ENCODE data around the gene UNC50.
"Not testable (repeated sequence)": the region's sequence is repeated elsewhere in the genome, so short reads cannot be mapped to it uniquely, and the experiment has no call there.

UNC50 gene

DNA sequence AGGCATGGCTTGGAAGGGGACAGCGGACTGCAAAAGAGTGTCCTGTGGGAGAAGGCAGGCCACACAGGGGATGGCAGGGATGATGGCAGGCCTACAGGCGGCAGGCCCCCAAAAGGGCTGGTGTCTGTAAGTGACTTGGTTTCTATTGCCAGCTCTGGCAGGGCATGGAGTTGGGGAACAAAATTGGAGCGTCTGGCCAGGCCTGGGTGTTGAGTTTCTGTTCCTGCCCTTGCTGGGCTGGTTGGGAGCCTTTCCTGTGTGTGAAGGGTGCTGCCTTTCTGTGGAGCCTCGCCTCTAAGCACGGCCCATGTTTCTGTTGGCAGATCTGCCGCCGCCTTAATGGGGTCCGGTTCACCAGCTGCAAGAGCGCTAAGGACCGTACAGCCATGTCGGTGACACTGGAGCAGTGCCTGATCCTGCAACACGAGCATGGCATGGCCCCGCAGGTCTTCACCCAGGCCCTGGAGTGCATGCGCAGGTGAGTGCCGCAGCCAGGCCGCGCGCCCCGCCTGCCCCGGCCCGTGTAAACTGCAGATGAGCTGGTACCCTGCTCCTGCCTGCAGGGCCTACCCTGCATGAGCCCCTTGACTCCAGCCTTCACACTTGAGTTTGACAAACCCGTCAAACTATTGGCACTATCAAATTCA is 31.6 kb upstream of the UNC50 start:
- no peak for DNase-seq (ENCODE audit: low read depth, low spot score)

DNA sequence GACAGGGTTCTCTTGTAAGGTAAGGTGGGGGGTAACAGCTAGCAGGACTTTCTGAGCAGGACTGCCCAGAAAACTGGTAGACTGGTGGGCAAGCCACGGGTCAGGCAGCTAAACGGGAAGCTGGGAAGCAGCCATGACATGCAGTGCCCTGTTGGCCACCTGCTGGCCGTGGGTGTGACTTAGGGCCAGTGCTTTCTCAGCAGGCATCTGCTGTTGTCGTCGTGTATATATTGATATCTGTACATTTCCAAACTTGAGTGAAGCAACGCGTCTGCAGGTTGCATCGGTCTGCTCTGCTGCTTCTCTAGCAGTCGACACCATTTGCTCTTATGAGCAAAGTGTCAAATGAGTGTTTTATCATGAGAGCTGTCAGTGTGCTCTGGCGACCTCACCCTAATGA is 31.1 kb upstream of the UNC50 start:
- DNase-seq (ENCODE audit: low read depth, low spot score) = no peak

DNA sequence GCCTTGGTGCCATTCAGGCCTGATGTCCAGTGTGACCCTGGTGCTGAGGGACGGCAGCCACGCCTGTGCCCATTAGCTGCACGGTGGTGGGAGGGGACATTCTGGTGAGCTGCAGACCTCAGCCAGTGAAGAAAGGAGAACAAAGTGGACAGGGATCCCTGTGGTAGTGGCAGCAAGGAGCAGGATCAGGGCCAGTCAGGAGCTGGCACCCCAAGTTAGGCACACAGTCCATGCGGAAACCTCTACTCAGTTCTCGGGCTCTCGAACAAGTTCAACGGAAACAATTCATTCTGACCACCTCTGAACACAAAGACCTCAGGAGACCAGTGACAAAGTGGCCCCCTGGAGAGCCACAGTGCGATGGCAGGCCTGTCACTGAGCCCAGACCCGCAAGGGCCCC is 30.2 kb upstream of the UNC50 start:
- DNase-seq (ENCODE audit: low read depth, low spot score) = no peak

DNA sequence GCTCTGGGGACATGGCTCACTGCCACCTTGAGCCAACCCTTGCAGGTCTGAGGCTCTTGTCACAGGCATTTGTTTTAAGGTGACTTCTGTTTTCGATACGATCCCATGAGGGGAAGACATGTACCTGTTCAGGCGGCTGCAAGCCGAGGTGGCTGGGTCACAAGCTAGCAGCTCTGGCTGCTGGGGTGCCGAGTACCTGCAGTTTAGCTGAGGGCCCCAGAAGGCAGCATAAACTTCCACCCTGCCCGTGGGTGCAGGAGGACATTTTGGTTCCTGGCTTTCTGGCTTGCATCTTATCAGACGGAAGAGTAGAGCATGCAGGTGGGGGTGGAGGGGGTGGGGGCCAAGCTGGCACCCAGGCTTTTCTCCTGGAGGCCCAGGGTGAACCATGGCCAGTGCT is 28.5 kb upstream of the UNC50 start:
- DNase-seq (ENCODE audit: low read depth, low spot score) = no peak

DNA sequence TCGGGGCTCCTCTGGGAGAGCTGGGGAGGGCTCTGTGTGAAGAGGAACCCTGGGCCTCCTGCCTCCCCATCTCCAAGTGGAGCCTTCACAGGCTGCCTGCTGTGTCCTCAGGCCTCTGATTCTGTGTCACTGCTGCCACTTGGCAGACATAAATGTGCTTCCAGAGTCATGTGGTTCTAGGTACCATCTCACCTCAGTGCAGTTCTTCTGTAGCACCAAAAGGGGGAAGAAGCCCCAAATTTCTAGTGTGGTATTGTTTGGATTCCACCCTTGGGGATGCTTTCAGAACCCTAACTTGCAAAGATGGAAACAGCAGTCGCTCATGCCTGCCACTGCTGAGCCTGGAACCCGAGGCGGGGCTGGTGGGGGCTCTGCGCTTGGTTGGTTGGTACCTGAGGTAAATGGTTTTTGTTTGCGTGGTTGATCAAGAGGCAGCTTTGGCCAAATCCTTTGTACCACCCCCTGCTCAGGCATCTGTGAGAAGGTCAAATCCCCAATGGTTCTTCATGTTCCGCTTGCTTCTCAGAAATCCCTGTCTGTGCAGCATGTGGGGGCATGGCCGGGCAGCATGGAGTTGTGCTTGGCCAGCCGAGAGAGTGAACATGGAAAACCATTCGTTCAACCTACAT is 27.6 kb upstream of the UNC50 start:
- DNase-seq (ENCODE audit: low read depth, low spot score) = no peak

DNA sequence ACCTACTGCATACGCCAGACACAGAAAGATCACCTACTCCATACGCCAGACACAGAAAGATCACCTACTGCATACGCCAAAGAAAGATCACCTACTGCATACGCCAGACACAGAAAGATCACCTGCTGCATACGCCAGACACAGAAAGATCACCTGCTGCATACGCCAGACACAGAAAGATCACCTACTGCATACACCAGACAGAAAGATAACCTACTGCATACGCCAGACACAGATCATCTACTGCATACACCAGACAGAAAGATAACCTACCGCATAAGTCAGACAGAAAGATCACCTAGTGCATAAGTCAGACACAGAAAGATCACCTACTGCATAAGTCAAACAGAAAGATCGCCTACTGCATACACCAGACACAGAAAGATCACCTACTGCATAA is 25.9 kb upstream of the UNC50 start:
- DNase-seq (ENCODE audit: low read depth, low spot score) = no peak

DNA sequence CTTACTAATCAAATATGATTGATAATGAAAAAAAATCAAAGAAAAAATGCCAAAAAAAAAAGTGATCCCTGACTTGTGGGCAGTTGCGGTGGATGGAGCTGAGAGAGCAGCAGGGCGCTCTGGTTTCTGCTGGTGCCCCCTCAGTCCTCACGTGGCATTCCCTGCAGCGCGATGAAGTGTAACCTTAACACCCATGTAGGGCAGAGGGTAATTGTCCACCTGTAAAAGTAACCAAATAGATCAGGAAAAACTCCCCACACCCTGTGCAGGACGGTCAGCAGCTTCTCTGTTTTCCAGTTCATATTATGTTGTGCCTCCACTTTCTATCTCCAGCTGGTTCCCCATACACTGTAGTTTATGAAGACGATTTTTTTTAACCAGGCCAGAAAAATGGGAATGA is 25.1 kb upstream of the UNC50 start:
- no peak for DNase-seq (ENCODE audit: low read depth, low spot score)

DNA sequence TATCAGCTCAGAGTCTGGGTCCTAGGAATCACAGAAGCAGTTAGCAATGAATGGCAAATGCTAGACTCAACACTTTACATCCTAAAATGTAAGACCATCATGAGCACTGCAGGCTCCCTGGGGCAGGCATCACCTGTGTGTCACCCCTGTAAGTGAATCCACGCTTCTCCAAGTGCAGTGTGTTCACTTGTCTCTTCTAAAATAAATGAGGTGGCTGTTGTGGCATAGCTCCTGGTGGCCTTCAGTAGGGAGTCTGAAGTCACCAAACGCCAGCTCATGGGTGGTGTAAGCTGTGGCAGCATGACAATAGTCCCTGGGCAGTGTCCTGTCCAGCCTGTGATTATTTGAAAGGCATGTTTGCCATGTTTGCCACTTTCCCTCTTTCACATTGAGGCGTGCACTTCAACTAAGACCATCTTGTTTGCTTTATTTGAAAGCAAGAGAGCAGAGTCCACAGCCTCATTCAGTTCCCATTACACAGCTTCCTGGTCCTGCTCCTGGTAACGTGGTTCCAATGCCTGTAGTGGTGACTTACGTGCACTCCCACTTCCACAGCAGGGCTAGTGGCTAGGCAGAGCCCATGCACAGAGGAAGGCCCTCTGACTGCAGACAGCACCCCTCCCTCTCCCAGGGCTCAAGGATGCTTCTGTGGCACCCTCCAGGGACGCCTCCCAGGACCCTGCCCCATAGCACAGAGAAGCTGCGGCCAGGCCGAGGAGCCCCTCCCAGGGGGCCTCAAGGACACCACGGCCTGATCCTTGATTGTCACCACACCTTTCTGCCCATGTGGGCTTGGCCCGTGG is 24.4 kb upstream of the UNC50 start:
- DNase-seq (ENCODE audit: low read depth, low spot score) = no peak

DNA sequence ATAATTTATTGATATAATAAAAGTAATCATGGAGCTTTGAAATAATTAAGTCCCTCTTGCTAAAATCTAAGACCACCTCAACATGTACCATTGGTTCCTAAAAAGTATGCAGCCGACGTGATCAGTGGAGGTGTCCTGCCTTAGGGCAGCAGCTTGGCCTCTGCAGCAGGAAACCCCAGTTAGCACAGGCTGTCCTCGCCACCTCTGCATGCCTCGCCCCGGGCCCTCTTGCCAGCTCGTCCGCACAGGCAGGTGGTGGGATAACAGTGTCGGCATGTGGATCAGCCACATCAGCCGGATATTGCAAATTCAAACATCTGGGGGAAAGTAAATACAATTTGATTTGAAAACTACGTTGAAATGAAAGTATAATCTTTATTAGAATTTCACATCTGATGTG is 23.0 kb upstream of the UNC50 start:
- no peak for DNase-seq (ENCODE audit: low read depth, low spot score)

DNA sequence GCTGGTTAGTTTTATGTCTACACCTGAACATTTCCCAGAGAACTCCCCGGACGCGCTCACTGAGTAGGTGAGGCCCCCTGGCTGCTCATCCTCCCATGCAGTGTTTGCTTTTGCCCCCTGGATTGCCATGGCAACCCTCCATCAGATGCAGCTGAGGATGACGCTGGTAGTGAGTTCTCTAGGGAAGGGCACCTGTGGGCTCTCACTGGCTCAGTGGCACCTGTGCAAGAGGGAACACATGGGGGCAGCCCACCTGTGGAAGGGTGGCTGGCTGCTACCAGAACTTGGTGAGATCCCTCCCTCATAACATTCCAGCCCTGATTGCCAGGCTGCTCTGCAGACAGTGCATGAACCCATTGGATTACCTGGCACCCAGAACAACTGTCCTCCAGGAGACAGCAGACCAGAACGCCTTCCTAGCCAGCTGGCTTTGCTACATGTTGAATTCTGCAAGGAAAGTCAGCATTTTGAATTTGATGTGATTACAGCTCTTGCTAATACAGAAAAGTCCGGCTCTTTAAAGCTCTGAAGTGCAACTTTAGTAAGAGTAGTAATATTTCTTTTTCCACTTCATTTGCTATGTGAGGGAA is 21.7 kb upstream of the UNC50 start:
- no peak for DNase-seq (ENCODE audit: low read depth, low spot score)

DNA sequence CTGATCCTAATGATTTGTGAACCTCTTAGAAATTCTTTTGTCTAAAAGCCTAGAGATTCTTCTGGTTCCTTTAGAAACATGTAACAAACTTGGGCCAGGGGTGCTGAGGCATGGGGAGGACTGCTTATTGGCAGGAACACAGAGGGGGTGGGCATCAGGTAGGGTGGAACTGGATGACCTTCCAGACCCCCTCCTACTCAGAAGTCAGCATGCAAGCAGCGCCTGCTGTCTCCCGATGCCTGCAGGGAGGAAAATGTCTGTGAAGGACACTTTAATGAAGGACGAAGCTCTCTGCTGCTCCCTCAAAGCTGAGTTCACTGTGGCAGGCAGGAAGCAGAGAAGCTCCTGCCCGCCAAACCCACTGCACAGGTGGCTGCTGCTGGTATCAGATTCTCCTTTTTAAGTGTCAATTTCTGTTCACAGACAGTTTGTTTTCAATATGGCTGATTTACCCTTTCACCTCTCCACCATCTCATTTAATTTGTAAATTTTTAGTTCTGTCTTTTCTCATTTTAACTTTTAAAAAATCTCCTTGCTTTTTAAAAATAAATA is 19.4 kb upstream of the UNC50 start:
- no peak for DNase-seq (ENCODE audit: low read depth, low spot score)

DNA sequence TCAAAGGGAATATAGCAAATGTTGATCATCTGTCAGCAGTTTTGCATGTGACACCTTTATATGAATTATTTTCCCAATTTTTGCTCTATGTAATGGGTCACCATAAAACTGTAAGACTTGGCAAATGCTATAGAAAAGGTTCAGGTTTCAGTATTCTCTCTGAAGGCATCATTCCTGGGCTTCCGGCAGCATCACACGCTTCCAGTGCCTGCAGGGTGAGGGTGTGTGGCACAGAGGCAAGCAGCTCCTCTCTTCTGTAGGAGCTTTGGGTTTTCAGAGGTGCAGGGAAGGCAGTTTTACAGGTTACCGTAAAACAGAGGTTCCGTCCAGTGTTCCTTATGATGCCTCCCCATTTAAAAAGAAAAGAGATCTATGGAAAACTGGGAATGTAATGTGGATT is 18.9 kb upstream of the UNC50 start:
- no peak for DNase-seq (ENCODE audit: low read depth, low spot score)

DNA sequence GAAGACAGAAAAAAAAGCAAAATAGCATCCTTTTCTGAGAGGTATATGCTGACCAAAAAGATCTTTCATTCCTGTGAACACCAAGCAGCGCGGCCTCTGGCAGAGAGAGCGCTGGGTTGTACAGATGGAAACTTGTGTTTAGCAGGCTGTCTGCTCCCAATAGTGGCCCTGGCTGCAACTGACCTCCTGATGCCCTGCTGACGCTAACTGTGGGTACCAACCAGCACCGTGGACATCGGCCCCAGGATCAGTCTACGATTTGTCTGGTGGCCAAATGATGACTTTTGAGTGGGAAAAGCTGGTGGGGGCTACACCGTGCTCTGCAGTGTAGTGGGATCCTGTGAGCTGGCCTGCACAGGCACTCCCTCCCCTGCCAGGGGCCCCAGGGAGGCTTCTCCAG is 15.8 kb upstream of the UNC50 start:
- no peak for DNase-seq (ENCODE audit: low read depth, low spot score)

DNA sequence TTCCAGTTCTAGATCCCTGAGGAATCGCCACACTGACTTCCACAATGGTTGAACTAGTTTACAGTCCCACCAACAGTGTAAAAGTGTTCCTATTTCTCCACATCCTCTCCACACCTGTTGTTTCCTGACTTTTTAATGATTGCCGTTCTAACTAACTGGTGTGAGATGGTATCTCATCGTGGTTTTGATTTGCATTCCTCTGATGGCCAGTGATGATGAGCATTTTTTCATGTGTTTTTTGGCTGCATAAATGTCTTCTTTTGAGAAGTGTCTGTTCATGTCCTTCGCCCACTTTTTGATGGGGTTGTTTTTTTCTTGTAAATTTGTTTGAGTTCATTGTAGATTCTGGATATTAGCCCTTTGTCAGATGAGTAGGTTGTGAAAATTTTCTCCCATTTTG is 13.7 kb upstream of the UNC50 start:
- DNase-seq (ENCODE audit: low read depth, low spot score) = not testable (repeated sequence)

DNA sequence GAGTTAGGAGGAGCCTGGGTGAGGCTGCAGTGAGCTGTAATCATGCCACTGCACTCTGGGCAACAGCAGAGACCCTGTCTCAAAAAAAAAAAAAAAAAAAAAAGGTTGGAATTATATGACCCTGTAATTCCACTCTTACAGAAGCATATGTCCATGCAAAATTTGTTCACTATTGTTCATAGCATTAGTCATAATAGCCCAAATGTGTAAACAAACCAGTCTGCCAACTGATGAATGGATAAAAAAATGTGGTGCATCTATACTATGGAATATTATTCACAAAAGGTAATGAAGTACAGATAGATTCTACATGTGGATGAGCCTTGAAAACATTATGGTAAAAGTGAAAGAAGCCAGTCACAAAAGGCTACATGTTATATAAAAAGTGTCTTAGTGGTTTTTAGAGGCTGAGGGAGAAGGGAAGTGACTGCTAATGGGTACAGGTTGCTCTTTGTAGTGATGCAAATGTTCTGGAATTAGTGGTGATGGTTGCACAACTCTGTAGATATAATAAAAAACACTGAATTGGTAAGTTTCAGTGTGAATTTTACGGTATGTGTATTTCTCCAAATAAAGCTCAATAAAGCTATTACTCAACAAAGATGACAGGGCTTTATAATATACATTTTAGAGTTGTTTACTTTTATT is 9.5 kb upstream of the UNC50 start:
- DNase-seq (ENCODE audit: low read depth, low spot score) = no peak

DNA sequence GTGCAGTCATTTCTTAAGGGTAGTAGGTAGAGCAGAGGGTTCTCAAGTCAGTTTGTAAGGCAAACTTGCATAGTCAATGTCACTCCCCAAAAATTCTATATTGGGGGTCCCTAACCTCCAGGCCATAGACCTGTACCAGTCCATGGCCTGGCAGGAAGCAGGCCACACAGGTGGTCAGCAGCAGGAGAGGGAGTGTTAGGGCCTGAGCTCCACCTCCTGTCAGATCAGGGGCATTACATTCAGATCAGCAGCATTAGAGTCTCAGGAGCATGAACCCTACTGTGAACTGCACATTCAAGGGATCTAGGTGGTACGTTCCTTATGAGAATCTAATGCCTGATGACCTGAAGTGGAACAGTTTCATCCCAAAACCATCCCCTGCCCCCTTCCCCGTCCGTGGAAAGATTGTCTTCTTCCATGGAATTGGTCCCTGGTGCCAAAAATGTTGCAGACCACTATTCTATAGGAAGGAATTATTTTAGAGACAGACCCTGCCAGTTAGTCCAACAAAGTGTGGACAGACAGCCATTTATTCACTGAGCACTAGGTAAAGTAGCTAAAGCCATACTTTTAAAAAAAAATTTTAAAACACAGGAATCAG is 6.8 kb upstream of the UNC50 start:
- no peak for DNase-seq (ENCODE audit: low read depth, low spot score)

DNA sequence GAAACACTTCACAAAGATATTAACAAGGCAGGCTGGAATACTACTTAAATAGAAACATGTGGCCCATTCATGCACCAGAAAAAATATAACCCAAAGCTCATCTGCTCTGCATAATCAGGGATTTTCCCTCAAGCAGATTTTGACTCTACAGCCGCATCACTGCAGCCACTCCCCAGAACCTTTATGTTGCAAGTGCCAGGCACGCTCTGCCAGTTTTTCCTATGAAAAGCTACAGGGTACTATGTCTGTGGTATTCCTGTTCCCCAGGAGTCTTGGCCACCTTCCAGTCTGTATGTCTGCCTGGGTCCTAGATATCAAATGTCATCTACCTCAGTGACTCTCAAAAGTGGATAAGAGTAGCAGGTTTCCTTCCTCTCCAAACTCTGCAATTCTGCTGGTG is 3.8 kb upstream of the UNC50 start:
- no peak for DNase-seq (ENCODE audit: low read depth, low spot score)

DNA sequence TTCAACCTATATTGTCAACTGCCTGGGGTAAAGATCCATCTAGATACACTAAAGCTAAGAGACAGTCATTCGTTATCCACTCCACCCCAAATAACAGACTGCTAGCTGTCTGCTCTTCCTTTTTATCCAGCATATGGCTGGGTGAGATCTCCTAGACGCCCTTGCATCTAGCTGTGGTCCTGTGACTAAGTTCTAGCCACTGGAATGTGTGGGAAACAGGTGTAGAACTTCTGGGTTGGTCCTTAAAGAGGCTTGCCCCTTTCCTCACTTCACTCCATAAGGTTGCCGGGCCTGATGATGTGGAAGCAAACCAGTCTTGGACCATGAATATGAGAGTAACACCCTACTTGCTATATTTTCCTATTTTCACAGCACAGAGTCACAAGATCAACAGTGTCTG is 3.3 kb upstream of the UNC50 start:
- DNase-seq (ENCODE audit: low read depth, low spot score) = no peak

DNA sequence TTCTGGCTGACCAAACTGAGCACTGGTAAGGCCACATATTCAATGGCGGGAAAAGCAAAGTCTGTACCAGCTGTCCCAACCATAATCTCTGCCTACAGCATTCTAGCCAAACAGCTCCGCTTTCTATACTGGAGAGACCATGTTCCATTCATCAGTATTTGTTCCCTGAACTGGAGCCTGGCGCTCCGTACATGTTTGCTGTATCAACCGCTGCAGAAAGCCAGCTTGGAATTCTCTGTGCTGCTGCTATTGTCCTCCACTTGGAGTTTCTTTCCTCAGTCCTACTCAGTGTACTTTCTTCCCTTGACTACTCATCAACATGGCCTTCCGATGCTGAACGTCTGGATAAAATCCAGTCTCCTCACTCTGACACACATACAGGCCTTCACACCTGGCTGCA is 2.0 kb upstream of the UNC50 start:
- DNase-seq (ENCODE audit: low read depth, low spot score) = no peak

DNA sequence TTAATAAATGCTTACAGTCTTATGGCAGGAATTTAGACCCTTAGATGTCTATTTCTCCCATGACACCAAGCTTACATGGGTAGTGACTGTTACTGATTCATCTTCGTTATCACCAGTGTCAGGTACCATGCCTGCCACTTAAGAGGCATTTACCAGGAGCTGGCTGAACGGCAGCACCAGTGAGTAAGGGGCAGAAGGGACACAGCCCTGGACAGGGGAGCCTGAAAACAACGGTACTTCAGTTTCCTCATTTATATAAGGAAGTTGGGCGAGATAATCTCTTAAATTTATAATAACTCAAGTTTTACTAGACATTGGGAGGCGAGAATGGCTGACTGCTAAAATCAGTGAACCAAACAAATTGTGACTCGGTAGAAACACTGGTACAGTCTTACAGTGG is 1.3 kb upstream of the UNC50 start:
- no peak for DNase-seq (ENCODE audit: low read depth, low spot score)

DNA sequence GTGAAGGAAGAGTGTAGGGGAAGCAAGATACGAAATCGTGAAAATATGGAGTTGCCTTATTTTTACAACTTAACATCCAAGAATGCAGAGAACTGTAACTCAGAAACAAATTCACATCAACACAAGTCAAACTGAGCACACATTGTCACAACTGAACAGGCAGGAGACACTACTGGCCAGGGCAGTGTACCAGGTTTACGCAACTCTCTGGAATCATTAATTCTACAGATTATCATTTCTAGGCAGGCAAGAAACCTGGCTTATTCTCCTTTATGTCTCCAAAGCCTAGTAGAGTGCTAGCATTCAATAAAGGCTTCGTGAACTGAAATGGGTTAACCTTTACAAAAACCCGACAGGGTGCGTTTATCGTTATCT is 661 bp upstream of the UNC50 start:
- DNase-seq (ENCODE audit: low read depth, low spot score) = no peak
